ENCODE measurements around the gene NDUFA13. TPM values are rescaled to one million over a fixed set of nuclear protein-coding genes. Genes with fewer than 3 reads are reported as not detected.

The NDUFA13 gene
- total and polyA plus RNA-seq, 2 experiments from 2014 or later = 119 to 843 TPM

- DNase-seq (ENCODE audit: low read depth in 1 of 2, low spot score in 1 of 2) = no peak
Observed at GRCh38 chr19:19482809-19483596, 33.0 kb upstream of the NDUFA13 start.

GRCh38 chr19:19485161-19485997 is 30.6 kb upstream of the NDUFA13 start:
- Histone ChIP-seq H3K4me3 (no peak overlapping the region), H3K9me3 (ENCODE audit: low read depth) (no peaks in the 10 kb centered on the region), H3K27ac (peak overlapping the region; percentile 91), H3K4me1 (ENCODE audit: low read depth) (peaks cover 37% of the 10 kb centered on the region), H3K36me3 (no peaks in the 10 kb centered on the region), H3K27me3 (no peaks in the 10 kb centered on the region)
- no peak for TF ChIP-seq CTCF (IDR thresholded peaks at IDR 0.05; ENCODE audit: low read depth, low read length)
- DNase-seq (ENCODE audit: low read depth in 1 of 2, low spot score in 1 of 2) = peak in 1 of 2 donors; percentile 38

More at GRCh38 chr19:19482809-19483596, 33.0 kb upstream of the NDUFA13 start:
- H3K4me3 ChIP-seq = no peak overlapping the region
- peaks cover 22% of the 10 kb centered on the region for H3K4me1 ChIP-seq (ENCODE audit: low read depth)
- no peaks in the 10 kb centered on the region for H3K27me3 ChIP-seq
- H3K27ac ChIP-seq = peak overlapping the region; percentile 71
- H3K36me3 ChIP-seq = no peaks in the 10 kb centered on the region
- no peak for TF ChIP-seq CTCF (IDR thresholded peaks at IDR 0.05; ENCODE audit: low read depth, low read length)
- no peaks in the 10 kb centered on the region for H3K9me3 ChIP-seq (ENCODE audit: low read depth)

- no peak for TF ChIP-seq CTCF (IDR thresholded peaks at IDR 0.05; ENCODE audit: low read depth, low read length)
- Histone ChIP-seq H3K4me1 (ENCODE audit: low read depth) (peaks cover 37% of the 10 kb centered on the region), H3K27ac (peak overlapping the region; percentile 91), H3K4me3 (no peak overlapping the region), H3K9me3 (ENCODE audit: low read depth) (no peaks in the 10 kb centered on the region), H3K36me3 (no peaks in the 10 kb centered on the region), H3K27me3 (no peaks in the 10 kb centered on the region)
- DNase-seq (ENCODE audit: low read depth in 1 of 2, low spot score in 1 of 2) = no peak
Observed at GRCh38 chr19:19485998-19486290, 30.1 kb upstream of the NDUFA13 start.

- DNase-seq (ENCODE audit: low read depth in 1 of 2, low spot score in 1 of 2) = no peak
- H3K4me1 ChIP-seq (ENCODE audit: low read depth) = peaks cover 37% of the 10 kb centered on the region
- no peak overlapping the region for H3K4me3 ChIP-seq
- no peaks in the 10 kb centered on the region for H3K9me3 ChIP-seq (ENCODE audit: low read depth)
- no peaks in the 10 kb centered on the region for H3K27me3 ChIP-seq
- H3K27ac ChIP-seq = peak overlapping the region; percentile 91
- TF ChIP-seq CTCF (IDR thresholded peaks at IDR 0.05; ENCODE audit: low read depth, low read length) = no peak
- no peaks in the 10 kb centered on the region for H3K36me3 ChIP-seq
Observed at GRCh38 chr19:19486343-19487076, 29.5 kb upstream of the NDUFA13 start.

- DNase-seq (ENCODE audit: low read depth in 1 of 2, low spot score in 1 of 2) = no peak
- Histone ChIP-seq H3K9me3 (ENCODE audit: low read depth) (no peaks in the 10 kb centered on the region), H3K27me3 (no peaks in the 10 kb centered on the region), H3K36me3 (no peaks in the 10 kb centered on the region), H3K4me1 (ENCODE audit: low read depth) (peaks cover 37% of the 10 kb centered on the region), H3K27ac (peak overlapping the region; percentile 91), H3K4me3 (no peak overlapping the region)
- no peak for TF ChIP-seq CTCF (IDR thresholded peaks at IDR 0.05; ENCODE audit: low read depth, low read length)
Observed at GRCh38 chr19:19487077-19487949, 28.7 kb upstream of the NDUFA13 start.

Data from cardiac muscle cell (in vitro differentiated cells and primary cell).